HG03064 (cell line): ENCODE data around the gene SELENOI.

ENCODE experiments used
- ATAC-seq: cut with Tn5 transposase; IDR thresholded peaks from one replicate; pipeline ENCODE4 v1.9.1; 2021; ENCODE audit warnings: low read depth; ENCODE audit not compliant: unreplicated experiment

Gene SELENOI

GRCh38 chr2:26401739-26402541, 56.0 kb downstream of the SELENOI start, which contains the start of gene DRC1:
TSS of gene DRC1 (plus strand) at chr2:26401920. CDS start at chr2:26401990, 70 bp downstream.
- ATAC-seq, result no peak

- no peak for ATAC-seq
Observed at GRCh38 chr2:26407526-26407925, 61.6 kb downstream of the SELENOI start.

- no peak for ATAC-seq
Observed at GRCh38 chr2:26409785-26410184, 63.8 kb downstream of the SELENOI start.

- no peak for ATAC-seq
Observed at GRCh38 chr2:26410764-26411243, 64.9 kb downstream of the SELENOI start.

DNA sequence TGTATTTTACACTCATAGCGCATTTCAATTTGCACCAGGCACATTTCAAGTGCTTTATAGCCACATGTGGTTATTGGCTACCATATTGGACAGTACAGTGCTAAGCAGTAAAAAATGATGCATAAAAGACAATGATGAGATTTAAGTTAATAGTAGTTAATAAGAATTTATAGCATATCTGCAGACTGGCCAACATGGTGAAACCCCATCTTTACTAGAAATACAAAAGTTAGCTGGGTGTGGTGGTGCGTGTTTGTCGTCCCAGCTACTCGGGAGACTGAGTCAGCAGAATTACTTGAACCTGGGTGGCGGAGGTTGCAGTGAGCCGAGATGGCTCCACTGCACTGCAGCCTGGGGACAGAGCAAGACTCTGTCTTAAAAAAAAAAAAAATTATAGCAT, 65.5 kb downstream of the SELENOI start:
- ATAC-seq, result no peak

DNA sequence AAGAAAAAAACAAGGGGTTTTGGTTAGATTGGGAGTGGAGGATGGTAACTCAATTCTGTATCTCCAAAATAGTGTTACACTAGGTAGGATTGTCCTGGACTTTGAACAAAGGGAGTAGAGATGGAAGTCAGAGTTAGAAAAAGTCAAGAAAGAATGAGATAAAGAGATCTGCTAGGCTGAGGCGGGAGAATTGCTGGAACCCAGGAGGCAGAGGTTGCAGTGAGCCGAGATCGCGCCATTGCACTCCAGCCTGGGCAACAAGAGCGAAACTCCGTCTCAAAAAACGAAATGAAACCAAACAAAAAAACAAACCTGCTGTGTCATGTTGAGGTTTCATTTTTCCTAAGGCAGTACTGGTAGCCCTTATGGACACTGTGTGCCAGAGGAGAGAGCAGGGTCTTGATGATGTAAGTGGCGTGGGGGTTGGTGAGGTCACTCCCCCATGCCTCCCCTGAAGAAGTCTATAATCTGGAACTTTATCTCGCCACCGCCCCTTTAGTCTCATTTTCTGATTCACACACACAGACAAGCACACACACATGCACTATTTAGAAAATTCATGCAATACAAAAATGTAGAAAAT, 66.2 kb downstream of the SELENOI start:
- ATAC-seq, result no peak

- ATAC-seq, result no peak
Observed at GRCh38 chr2:26414311-26414710, 68.4 kb downstream of the SELENOI start.

DNA sequence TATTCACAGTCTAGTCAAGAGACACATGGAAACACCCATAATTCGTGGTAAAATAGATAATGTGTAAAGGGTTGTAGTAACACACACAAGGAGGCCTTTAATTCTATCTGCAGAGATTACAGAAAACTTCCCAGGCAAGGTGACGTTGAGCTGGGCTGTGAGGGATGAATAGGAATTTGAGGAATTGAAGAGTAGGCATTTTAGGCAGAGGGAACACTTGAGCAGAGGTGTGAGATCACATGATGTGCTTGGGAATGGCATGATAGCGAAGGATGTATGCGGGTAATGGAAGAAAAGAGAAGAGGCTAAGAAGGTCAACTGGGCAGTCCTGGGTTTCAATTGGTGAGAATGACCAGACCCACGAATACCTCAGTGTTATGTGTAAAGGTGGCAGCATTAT, 76.0 kb downstream of the SELENOI start:
- ATAC-seq, result no peak

- no peak for ATAC-seq
Observed at GRCh38 chr2:26422947-26423629, 77.1 kb downstream of the SELENOI start.

GRCh38 chr2:26423750-26424149, 77.8 kb downstream of the SELENOI start:
- no peak for ATAC-seq

GRCh38 chr2:26424221-26424620, 78.3 kb downstream of the SELENOI start:
- no peak for ATAC-seq

GRCh38 chr2:26428846-26429245, 82.9 kb downstream of the SELENOI start:
- no peak for ATAC-seq

- ATAC-seq, result no peak
Observed at GRCh38 chr2:26429779-26430578, 84.0 kb downstream of the SELENOI start.

GRCh38 chr2:26430826-26431225, 84.9 kb downstream of the SELENOI start:
- no peak for ATAC-seq

- no peak for ATAC-seq
Observed at GRCh38 chr2:26432363-26432762, 86.4 kb downstream of the SELENOI start.

DNA sequence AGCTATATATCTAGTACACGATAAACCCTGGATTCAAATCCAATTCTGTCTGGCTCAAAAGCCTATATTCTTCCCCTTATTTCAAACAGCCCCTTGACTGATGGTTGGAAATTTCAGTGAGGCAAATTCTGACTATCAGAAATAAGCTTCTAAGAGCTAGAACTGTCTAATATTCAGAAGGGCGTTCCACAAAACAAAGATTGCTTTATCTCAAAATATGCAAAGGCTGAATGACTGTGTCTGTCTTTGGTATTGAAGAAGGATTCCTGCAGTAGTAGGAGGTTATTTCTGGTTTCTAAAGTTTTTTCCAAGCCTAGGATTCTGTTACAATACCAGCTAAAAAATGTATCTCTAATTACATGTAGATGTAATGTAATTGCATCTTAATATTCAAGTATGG, 86.9 kb downstream of the SELENOI start:
- ATAC-seq, result no peak

- no peak for ATAC-seq
Observed at GRCh38 chr2:26435106-26435505, 89.2 kb downstream of the SELENOI start.

- no peak for ATAC-seq
Observed at GRCh38 chr2:26438526-26438925, 92.6 kb downstream of the SELENOI start.

DNA sequence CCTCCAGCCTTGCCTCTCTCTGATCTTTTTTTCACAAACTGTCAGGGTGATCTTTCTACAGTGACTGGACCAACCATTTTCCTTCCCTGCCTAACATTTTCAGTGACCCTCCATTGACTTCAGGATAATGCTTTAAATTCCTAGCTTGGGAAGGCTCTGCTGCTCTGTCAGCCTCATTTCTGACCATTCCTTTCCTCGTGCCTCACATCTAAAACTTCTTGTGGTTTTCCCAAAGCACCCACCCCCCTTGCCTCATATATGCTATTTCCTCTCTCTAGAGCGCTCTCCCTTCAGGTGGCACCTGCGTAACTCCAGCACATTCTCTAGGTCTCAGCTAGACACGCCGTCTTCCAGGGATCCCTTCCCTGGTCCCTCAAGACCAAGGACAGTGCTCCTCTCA, 93.0 kb downstream of the SELENOI start:
- ATAC-seq, result no peak

DNA sequence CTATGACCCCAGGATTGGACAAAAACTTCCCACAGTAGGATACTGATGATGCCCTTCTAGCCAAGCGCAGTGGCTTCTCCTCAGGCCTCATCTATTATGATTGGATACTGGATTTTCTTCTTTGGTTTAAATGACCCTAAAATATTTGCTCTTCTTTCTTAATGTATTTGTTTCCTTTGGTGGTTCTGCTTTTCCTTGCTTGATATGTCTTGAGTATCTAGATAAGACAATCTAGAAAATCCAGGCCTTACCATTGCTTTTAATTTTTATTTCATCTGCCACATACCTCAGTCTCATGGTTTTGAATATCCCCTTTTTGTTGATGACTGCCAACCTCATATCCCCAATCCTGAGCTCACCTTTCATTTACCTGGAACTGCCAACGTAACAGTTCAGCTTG, 96.4 kb downstream of the SELENOI start:
- ATAC-seq, result no peak

DNA sequence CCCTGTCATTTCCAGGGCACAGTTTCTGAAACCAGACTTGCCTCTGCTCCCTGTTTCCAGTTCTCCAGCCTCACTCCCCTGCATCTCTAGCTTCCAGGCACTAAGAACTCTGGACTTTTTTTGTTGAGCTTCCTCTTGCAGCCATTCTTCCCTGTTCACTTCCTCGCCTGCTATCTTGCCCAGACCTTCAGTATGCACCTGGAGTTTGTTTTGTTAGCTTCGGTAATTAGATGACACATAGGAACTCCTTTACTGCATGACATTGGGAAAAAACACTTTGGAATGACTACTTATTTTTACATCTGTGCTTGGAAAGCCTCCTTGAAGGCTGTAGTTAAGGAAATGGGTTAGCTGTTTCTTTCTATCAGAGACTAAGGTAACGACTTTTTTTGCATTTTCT, 96.8 kb downstream of the SELENOI start:
- no peak for ATAC-seq
